Thyroid gland (tissue), 4 donors: ENCODE data around the gene ZPBP2. TPM values are rescaled to one million over a fixed set of nuclear protein-coding genes. Genes with fewer than 3 reads are reported as not detected.

Experiments used
- DNase-seq, 2 donors: peaks; one replicate each; pipeline ENCODE4 v3.0.0-alpha.2; 2019
- H3K27ac ChIP-seq, 3 donors: fragments of 200-600 bp; sonication (generic); 1 replicate in 2 of 3; 2 replicates in 1 of 3; pipeline ENCODE4 v1.5.1; 2016 to 2019; ENCODE audit warnings: mild to moderate bottlenecking in 1 of 3, moderate library complexity in 1 of 3
- H3K27me3 ChIP-seq: fragments of 200-600 bp; sonication (generic); one replicate; pipeline ENCODE4 v1.5.1; 2019
- H3K36me3 ChIP-seq, 2 donors: fragments of 200-600 bp; sonication (generic); one replicate each; pipeline ENCODE4 v1.5.1; 2016 to 2019
- H3K4me1 ChIP-seq, 2 donors: fragments of 200-600 bp; sonication (generic); one replicate each; pipeline ENCODE4 v1.5.1; 2017 to 2019
- H3K4me3 ChIP-seq, 3 donors: fragments of 200-600 bp; sonication (generic); replicated peaks in 1 of 3; 1 replicate in 2 of 3; 2 replicates in 1 of 3; pipeline ENCODE4 v1.5.1; 2016; ENCODE audit warnings: mild to moderate bottlenecking in 1 of 3
- H3K9me3 ChIP-seq: fragments of 200-600 bp; sonication (generic); one replicate; pipeline ENCODE4 v1.5.1; 2017
- POLR2A ChIP-seq, 2 donors: fragments of 450-650 bp; IDR thresholded peaks; one replicate each; pipeline ENCODE4 v1.6.1; 2017; ENCODE audit warnings: antibody characterized with exemption in 2 of 2, mild to moderate bottlenecking in 2 of 2, moderate library complexity in 1 of 2
- WGBS, 2 donors: methylation state at CpG; one replicate each; pipeline ENCODE4 v1.1.5; 2017; 5-methylcytosine and 5-hydroxymethylcytosine counted together
- intact Hi-C: fragments of 100-400 bp; cut with DNase I; formaldehyde crosslinking; loops from one replicate; pipeline ENCODE4 v1.15.1; 2023
- total RNA-seq, 4 donors: library from RNA; depleted of rRNA; stranded (reverse); fragments of >200 nt; gene quantifications; one replicate each; pipeline ENCODE4 v1.2.3, GENCODE V29; 2016
- TF ChIP-seq, protein P1 (sequence below), 6 experiments: fragments of 200-600 bp in 3 of 6; fragments of 450-650 bp in 3 of 6; sonication (generic) in 3 of 6; IDR thresholded peaks; one replicate each; pipeline ENCODE4 v1.5.1; 2016 to 2019; ENCODE audit warnings: antibody characterized with exemption in 6 of 6, mild to moderate bottlenecking in 2 of 6, inconsistent platforms in 1 of 6, moderate library complexity in 1 of 6

Gene ZPBP2, protein sequence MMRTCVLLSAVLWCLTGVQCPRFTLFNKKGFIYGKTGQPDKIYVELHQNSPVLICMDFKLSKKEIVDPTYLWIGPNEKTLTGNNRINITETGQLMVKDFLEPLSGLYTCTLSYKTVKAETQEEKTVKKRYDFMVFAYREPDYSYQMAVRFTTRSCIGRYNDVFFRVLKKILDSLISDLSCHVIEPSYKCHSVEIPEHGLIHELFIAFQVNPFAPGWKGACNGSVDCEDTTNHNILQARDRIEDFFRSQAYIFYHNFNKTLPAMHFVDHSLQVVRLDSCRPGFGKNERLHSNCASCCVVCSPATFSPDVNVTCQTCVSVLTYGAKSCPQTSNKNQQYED
- under 1 TPM in 1 of 4 donors, not detected in 3; 0.40 TPM for total RNA-seq

DNA sequence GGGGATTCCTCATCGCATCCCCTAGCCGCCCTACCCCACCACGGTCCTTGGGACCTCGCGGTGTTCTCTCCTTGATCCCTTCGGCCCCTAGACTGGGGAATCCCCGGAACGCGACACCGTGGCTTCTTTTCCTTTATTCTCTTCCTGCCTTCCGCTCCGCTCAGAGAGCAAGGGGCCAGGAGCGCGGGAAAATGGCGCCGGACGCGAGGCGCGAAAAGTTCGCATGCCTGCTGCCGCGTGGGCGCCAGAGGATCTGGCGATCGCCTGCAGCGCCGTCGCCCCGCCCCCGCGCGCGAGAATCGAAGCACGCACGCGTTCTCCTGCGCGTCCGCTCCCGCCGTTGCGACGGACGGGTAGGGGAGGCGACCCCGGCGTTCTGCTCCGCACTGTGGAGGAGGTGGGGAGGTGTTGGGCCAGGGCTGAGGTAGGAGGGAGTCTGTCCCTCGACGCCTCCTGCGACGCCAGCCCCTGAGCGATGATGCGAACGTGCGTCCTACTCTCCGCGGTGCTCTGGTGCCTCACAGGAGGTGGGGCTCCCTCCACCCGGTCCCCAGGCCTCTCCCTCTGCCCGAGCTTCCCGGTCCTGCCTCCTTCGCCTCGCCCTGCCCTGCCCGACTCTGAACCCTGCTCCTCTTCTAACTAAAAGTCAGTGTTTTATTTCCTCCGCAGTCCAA lies at the start of gene ZPBP2:
ZPBP2 (plus strand) TSS at position 323 of the 674 bp plus-strand sequence; CDS start at position 476, 153 bp downstream.
- Histone ChIP-seq H3K4me1 (peaks cover 0 to 6% of the 10 kb centered on the region in 2 donors), H3K4me3 (no peak within 1 kb of the TSS), H3K9me3 (no peaks in the 10 kb centered on the region), H3K27me3 (no peaks in the 10 kb centered on the region), H3K27ac (no peak within 1 kb of the TSS), H3K36me3 (no peaks in the 10 kb centered on the region)
- WGBS, 2 donors = 21 to 31% methylated on average over 60 to 65 of the region's 67 CpGs
- no peak for DNase-seq
- intact Hi-C loops = loop anchor here (10.0 kb wide), 1 partner anchor 243 kb away; the partner anchor contains the start of gene PPP1R1B
- no peak for TF ChIP-seq POLR2A (IDR thresholded peaks at IDR 0.05)
- TF ChIP-seq, protein P1, sequence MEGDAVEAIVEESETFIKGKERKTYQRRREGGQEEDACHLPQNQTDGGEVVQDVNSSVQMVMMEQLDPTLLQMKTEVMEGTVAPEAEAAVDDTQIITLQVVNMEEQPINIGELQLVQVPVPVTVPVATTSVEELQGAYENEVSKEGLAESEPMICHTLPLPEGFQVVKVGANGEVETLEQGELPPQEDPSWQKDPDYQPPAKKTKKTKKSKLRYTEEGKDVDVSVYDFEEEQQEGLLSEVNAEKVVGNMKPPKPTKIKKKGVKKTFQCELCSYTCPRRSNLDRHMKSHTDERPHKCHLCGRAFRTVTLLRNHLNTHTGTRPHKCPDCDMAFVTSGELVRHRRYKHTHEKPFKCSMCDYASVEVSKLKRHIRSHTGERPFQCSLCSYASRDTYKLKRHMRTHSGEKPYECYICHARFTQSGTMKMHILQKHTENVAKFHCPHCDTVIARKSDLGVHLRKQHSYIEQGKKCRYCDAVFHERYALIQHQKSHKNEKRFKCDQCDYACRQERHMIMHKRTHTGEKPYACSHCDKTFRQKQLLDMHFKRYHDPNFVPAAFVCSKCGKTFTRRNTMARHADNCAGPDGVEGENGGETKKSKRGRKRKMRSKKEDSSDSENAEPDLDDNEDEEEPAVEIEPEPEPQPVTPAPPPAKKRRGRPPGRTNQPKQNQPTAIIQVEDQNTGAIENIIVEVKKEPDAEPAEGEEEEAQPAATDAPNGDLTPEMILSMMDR (IDR thresholded peaks at IDR 0.05) = no peak

DNA sequence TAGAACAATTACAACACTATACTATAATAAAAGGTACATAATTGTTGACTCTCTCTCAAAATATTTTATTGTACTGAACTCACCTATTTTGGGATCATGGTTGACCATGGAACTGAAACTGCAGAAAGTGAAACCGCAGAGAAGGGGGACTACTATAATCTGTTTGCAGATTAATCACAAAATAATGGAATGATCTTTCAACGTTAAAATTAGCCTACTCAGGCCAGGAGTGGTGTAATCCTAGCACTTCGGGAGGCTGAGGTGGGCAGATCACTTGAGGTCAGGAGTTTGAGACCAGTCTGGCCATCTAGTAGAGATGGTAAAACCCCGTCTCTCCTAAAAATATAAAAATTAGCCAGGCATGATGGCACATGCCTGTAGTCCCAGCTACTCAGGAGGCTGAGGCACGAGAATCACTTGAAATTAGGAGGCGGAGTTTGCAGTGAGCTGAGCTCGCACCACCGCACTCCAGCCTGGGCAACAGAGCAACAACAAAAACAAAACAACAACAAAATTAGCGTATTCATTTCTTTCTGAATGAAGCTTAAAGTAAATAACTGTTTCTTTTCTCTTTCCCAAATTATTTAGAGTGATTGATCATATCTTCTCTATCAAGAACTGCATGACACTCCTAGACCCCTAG lies 49.5 kb upstream of the ZPBP2 start:
- H3K27ac ChIP-seq = no peak overlapping the region
- H3K9me3 ChIP-seq = no peaks in the 10 kb centered on the region
- no peaks in the 10 kb centered on the region for H3K27me3 ChIP-seq
- no peak for DNase-seq
- no peaks in the 10 kb centered on the region for H3K36me3 ChIP-seq
- no peaks in the 10 kb centered on the region for H3K4me1 ChIP-seq
- intact Hi-C loops = no loop called here
- WGBS, 2 donors = 75 to 78% methylated on average over 9 of the region's 9 CpGs
- H3K4me3 ChIP-seq = no peak overlapping the region
- no peak for TF ChIP-seq POLR2A (IDR thresholded peaks at IDR 0.05)
- TF ChIP-seq, protein P1 (IDR thresholded peaks at IDR 0.05) = no peak

DNA sequence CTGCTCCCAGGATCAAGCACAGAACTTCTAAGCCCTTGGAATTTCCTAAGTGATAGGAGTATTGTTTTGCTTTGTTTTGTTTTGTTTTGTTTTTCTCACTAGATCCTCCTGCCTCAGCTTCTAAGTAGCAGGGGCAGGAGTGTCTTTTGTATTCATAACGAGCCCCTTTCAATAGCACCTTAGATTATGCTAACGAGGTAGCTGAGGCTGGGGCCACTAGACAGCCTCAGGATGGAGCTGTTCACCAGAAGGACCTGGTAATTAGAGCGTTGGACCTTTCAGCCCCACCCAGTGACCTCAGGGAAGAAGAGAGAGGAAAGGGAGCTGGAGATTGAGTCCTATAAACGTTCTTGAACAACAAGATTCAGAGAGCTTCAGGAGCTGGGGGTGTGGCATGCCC lies 47.5 kb upstream of the ZPBP2 start:
- no peaks in the 10 kb centered on the region for H3K27me3 ChIP-seq
- no peaks in the 10 kb centered on the region for H3K4me1 ChIP-seq
- DNase-seq = no peak
- H3K36me3 ChIP-seq = no peaks in the 10 kb centered on the region
- H3K4me3 ChIP-seq = no peak overlapping the region
- WGBS, 2 donors = 26 to 28% methylated on average over 4 of the region's 4 CpGs
- H3K9me3 ChIP-seq = no peaks in the 10 kb centered on the region
- TF ChIP-seq POLR2A (IDR thresholded peaks at IDR 0.05) = no peak
- TF ChIP-seq, protein P1 (IDR thresholded peaks at IDR 0.05) = no peak
- intact Hi-C loops = no loop called here
- H3K27ac ChIP-seq = no peak overlapping the region

DNA sequence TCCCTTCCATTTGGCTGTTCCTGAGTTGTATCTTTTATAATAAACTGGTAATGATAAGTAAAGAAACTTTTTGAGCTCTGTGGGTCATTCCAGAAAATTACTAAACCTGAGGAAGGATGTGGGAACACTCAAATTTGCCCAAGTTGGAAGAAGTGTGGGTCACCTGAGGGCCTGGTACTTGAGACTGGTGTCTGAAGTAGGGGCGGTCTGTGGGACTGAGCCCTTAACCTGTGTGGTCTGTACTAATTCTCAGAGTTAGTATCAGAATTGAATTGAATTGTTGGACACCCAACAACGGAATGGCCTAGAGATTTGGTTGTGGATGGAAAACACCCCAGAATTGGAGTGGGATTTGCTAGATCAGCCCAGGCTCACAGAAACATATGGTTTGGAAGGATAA lies 47.0 kb upstream of the ZPBP2 start:
- TF ChIP-seq, protein P1 (IDR thresholded peaks at IDR 0.05) = no peak
- no peak for TF ChIP-seq POLR2A (IDR thresholded peaks at IDR 0.05)
- intact Hi-C loops = no loop called here
- H3K36me3 ChIP-seq = no peaks in the 10 kb centered on the region
- no peak for DNase-seq
- no peak overlapping the region for H3K27ac ChIP-seq
- WGBS, 2 donors = 92 to 97% methylated on average over 2 of the region's 2 CpGs
- H3K9me3 ChIP-seq = no peaks in the 10 kb centered on the region
- H3K4me1 ChIP-seq = no peaks in the 10 kb centered on the region
- H3K4me3 ChIP-seq = no peak overlapping the region
- H3K27me3 ChIP-seq = no peaks in the 10 kb centered on the region
